Muscle layer of duodenum (tissue), 2 donors: Measurements from ENCODE around the gene COX8C.

ENCODE experiments used
- H3K27ac ChIP-seq: one replicate; pipeline ENCODE4 v1.7.0; 2013; ENCODE audit warnings: mild to moderate bottlenecking, low read length
- H3K27me3 ChIP-seq: one replicate; pipeline ENCODE4 v1.7.0; 2013; ENCODE audit warnings: low read depth, mild to moderate bottlenecking, control low read depth, low read length
- H3K36me3 ChIP-seq, 2 donors: one replicate each; pipeline ENCODE4 v1.7.0; 2013; ENCODE audit warnings: low read length in 2 of 2, control low read depth in 1 of 2, mild to moderate bottlenecking in 1 of 2; ENCODE audit not compliant: insufficient read depth in 2 of 2, control insufficient read depth in 1 of 2
- H3K4me1 ChIP-seq, 2 donors: one replicate each; pipeline ENCODE4 v1.7.0; 2013; ENCODE audit warnings: low read length in 2 of 2, mild to moderate bottlenecking in 2 of 2, control low read depth in 1 of 2, moderate library complexity in 1 of 2; ENCODE audit not compliant: insufficient read depth in 2 of 2, control insufficient read depth in 1 of 2
- H3K4me3 ChIP-seq, 2 donors: one replicate each; pipeline ENCODE4 v1.7.0; 2013; ENCODE audit warnings: low read length in 2 of 2, low read depth in 1 of 2, mild to moderate bottlenecking in 1 of 2
- H3K9me3 ChIP-seq, 2 donors: one replicate each; pipeline ENCODE4 v1.7.0; 2013; ENCODE audit warnings: low read length in 2 of 2, control low read depth in 1 of 2, mild to moderate bottlenecking in 1 of 2; ENCODE audit not compliant: control insufficient read depth in 1 of 2
- donor health status: healthy.

The COX8C gene

GRCh38 chr14:93346926-93347721, at the start of gene COX8C:
COX8C (plus strand) TSS chr14:93347182; CDS start chr14:93347269, 87 bp downstream.
- no peaks in the 10 kb centered on the region for H3K4me1 ChIP-seq
- H3K27me3 ChIP-seq = no peaks in the 10 kb centered on the region
- no peaks in the 10 kb centered on the region for H3K9me3 ChIP-seq
- no peaks in the 10 kb centered on the region for H3K36me3 ChIP-seq
- no peak within 1 kb of the TSS for H3K27ac ChIP-seq
- no peak within 1 kb of the TSS for H3K4me3 ChIP-seq

- Histone ChIP-seq H3K36me3 (no peaks in the 10 kb centered on the region), H3K4me1 (peaks cover 8 to 12% of the 10 kb centered on the region in 2 donors), H3K27ac (no peak overlapping the region), H3K27me3 (no peaks in the 10 kb centered on the region), H3K9me3 (no peaks in the 10 kb centered on the region), H3K4me3 (no peak overlapping the region)
Measured at GRCh38 chr14:93299416-93299815, 47.6 kb upstream of the COX8C start.

- H3K27ac ChIP-seq = no peak overlapping the region
- H3K4me1 ChIP-seq = peaks cover 8 to 13% of the 10 kb centered on the region in 2 donors
- H3K9me3 ChIP-seq = no peaks in the 10 kb centered on the region
- H3K36me3 ChIP-seq = no peaks in the 10 kb centered on the region
- H3K27me3 ChIP-seq = no peaks in the 10 kb centered on the region
- H3K4me3 ChIP-seq = no peak overlapping the region
Measured at GRCh38 chr14:93299866-93300265, 47.1 kb upstream of the COX8C start.

- Histone ChIP-seq H3K36me3 (no peaks in the 10 kb centered on the region), H3K4me1 (peaks cover 8 to 19% of the 10 kb centered on the region in 2 donors), H3K27me3 (no peaks in the 10 kb centered on the region), H3K27ac (no peak overlapping the region), H3K9me3 (no peaks in the 10 kb centered on the region), H3K4me3 (no peak overlapping the region)
Measured at GRCh38 chr14:93301821-93302447, 45.0 kb upstream of the COX8C start.

GRCh38 chr14:93302688-93303581, 44.0 kb upstream of the COX8C start:
- H3K27me3 ChIP-seq = no peaks in the 10 kb centered on the region
- H3K4me1 ChIP-seq = peaks cover 8 to 24% of the 10 kb centered on the region in 2 donors
- H3K27ac ChIP-seq = no peak overlapping the region
- H3K4me3 ChIP-seq = no peak overlapping the region
- H3K36me3 ChIP-seq = no peaks in the 10 kb centered on the region
- H3K9me3 ChIP-seq = no peaks in the 10 kb centered on the region

- Histone ChIP-seq H3K36me3 (no peaks in the 10 kb centered on the region), H3K4me3 (no peak overlapping the region), H3K4me1 (peaks cover 8 to 24% of the 10 kb centered on the region in 2 donors), H3K9me3 (no peaks in the 10 kb centered on the region), H3K27me3 (no peaks in the 10 kb centered on the region), H3K27ac (no peak overlapping the region)
Measured at GRCh38 chr14:93303659-93304058, 43.3 kb upstream of the COX8C start.

GRCh38 chr14:93304771-93305170, 42.2 kb upstream of the COX8C start:
- H3K36me3 ChIP-seq = no peaks in the 10 kb centered on the region
- H3K9me3 ChIP-seq = no peaks in the 10 kb centered on the region
- H3K4me3 ChIP-seq = no peak overlapping the region
- H3K27ac ChIP-seq = no peak overlapping the region
- H3K27me3 ChIP-seq = no peaks in the 10 kb centered on the region
- H3K4me1 ChIP-seq = peaks cover 10 to 24% of the 10 kb centered on the region in 2 donors

GRCh38 chr14:93305725-93306418, 41.1 kb upstream of the COX8C start:
- H3K4me3 ChIP-seq = no peak overlapping the region
- no peak overlapping the region for H3K27ac ChIP-seq
- H3K36me3 ChIP-seq = no peaks in the 10 kb centered on the region
- peaks cover 10 to 24% of the 10 kb centered on the region in 2 donors for H3K4me1 ChIP-seq
- H3K9me3 ChIP-seq = no peaks in the 10 kb centered on the region
- no peaks in the 10 kb centered on the region for H3K27me3 ChIP-seq

GRCh38 chr14:93306812-93307211, 40.2 kb upstream of the COX8C start:
- H3K27me3 ChIP-seq = no peaks in the 10 kb centered on the region
- H3K4me3 ChIP-seq = no peak overlapping the region
- no peaks in the 10 kb centered on the region for H3K36me3 ChIP-seq
- no peaks in the 10 kb centered on the region for H3K9me3 ChIP-seq
- H3K4me1 ChIP-seq = peaks cover 10 to 22% of the 10 kb centered on the region in 2 donors
- no peak overlapping the region for H3K27ac ChIP-seq

GRCh38 chr14:93308686-93309345, 38.2 kb upstream of the COX8C start:
- Histone ChIP-seq H3K9me3 (no peaks in the 10 kb centered on the region), H3K4me1 (peaks cover 6 to 23% of the 10 kb centered on the region in 2 donors), H3K27ac (no peak overlapping the region), H3K36me3 (no peaks in the 10 kb centered on the region), H3K27me3 (no peaks in the 10 kb centered on the region), H3K4me3 (no peak overlapping the region)
